ENCODE measurements around the gene BPIFB2.

GRCh38 chr20:32960222-32960518, 47.3 kb upstream of the BPIFB2 start:
- TF ChIP-seq CTCF (IDR thresholded peaks at IDR 0.05) (no peak), POLR2AphosphoS5 (IDR thresholded peaks at IDR 0.05; ENCODE audit: insufficient read depth in 1 of 2, low read depth in 1 of 2) (no peak)
